ENCODE data around the gene CAMTA1.

Gene CAMTA1

GRCh38 chr1:7508052-7508933 is 723.0 kb downstream of the CAMTA1 start:
- no peaks in the 10 kb centered on the region for H3K36me3 ChIP-seq (ENCODE audit: control insufficient read depth, insufficient read depth, low read length)
- H3K4me3 ChIP-seq (ENCODE audit: extremely low read depth, insufficient read depth, low read length, poor library complexity, severe bottlenecking): no peak overlapping the region
- H3K9me3 ChIP-seq (ENCODE audit: control insufficient read depth, low read length): no peaks in the 10 kb centered on the region
- 85 to 90% methylated on average over 15 of the region's 16 CpGs for WGBS, 2 experiments (ENCODE audit: insufficient coverage in 2 of 2)
- no peak overlapping the region for H3K27ac ChIP-seq (ENCODE audit: low read depth, low read length, severe bottlenecking)
- H3K4me1 ChIP-seq (ENCODE audit: control insufficient read depth, insufficient read depth, low read length, poor library complexity, severe bottlenecking): peaks cover 26% of the 10 kb centered on the region

- no peak overlapping the region for H3K27ac ChIP-seq (ENCODE audit: low read depth, low read length, severe bottlenecking)
These were observed 723.8 kb downstream of the CAMTA1 start for GRCh38 chr1:7508934-7509519.

DNA sequence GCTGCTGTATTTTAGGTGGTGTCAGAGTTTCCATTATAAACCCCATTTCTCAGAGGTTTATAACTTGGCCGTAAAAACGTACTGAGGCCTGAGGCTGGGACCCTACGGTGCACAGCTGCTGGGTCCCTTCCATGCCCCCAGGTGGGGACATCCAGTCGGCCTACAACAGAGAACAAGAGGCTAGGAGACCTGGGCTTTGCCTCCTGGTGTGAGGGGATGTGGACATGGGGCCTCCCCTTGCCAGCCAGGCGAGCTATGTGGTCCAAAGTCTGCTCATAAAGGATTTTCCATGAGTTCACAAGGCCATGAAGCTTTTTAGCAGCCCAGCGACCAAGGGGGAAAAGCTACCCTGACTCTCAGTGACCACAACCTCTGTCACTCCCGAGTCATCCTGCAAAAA is 724.3 kb downstream of the CAMTA1 start:
- no peaks in the 10 kb centered on the region for H3K9me3 ChIP-seq (ENCODE audit: control insufficient read depth, low read length)
- H3K27ac ChIP-seq (ENCODE audit: low read depth, low read length, severe bottlenecking): no peak overlapping the region
- no peaks in the 10 kb centered on the region for H3K36me3 ChIP-seq (ENCODE audit: control insufficient read depth, insufficient read depth, low read length)
- H3K4me3 ChIP-seq (ENCODE audit: extremely low read depth, insufficient read depth, low read length, poor library complexity, severe bottlenecking): no peak overlapping the region
- 56 to 68% methylated on average over 2 to 7 of the region's 7 CpGs for WGBS, 2 experiments (ENCODE audit: insufficient coverage in 2 of 2)
- peaks cover 27% of the 10 kb centered on the region for H3K4me1 ChIP-seq (ENCODE audit: control insufficient read depth, insufficient read depth, low read length, poor library complexity, severe bottlenecking)

More at GRCh38 chr1:7508934-7509519, 723.8 kb downstream of the CAMTA1 start:
- Histone ChIP-seq H3K4me3 (ENCODE audit: extremely low read depth, insufficient read depth, low read length, poor library complexity, severe bottlenecking) (no peak overlapping the region), H3K9me3 (ENCODE audit: control insufficient read depth, low read length) (no peaks in the 10 kb centered on the region), H3K36me3 (ENCODE audit: control insufficient read depth, insufficient read depth, low read length) (no peaks in the 10 kb centered on the region), H3K4me1 (ENCODE audit: control insufficient read depth, insufficient read depth, low read length, poor library complexity, severe bottlenecking) (peaks cover 27% of the 10 kb centered on the region)
- 85 to 88% methylated on average over 8 to 9 of the region's 11 CpGs for WGBS, 2 experiments (ENCODE audit: insufficient coverage in 2 of 2)

- 94 to 96% methylated on average over 6 of the region's 7 CpGs for WGBS, 2 experiments (ENCODE audit: insufficient coverage in 2 of 2)
- H3K27ac ChIP-seq (ENCODE audit: low read depth, low read length, severe bottlenecking): no peak overlapping the region
- H3K4me3 ChIP-seq (ENCODE audit: extremely low read depth, insufficient read depth, low read length, poor library complexity, severe bottlenecking): no peak overlapping the region
- H3K36me3 ChIP-seq (ENCODE audit: control insufficient read depth, insufficient read depth, low read length): no peaks in the 10 kb centered on the region
- H3K4me1 ChIP-seq (ENCODE audit: control insufficient read depth, insufficient read depth, low read length, poor library complexity, severe bottlenecking): peaks cover 27% of the 10 kb centered on the region
- no peaks in the 10 kb centered on the region for H3K9me3 ChIP-seq (ENCODE audit: control insufficient read depth, low read length)
These were observed 725.2 kb downstream of the CAMTA1 start for GRCh38 chr1:7510389-7510931.

DNA sequence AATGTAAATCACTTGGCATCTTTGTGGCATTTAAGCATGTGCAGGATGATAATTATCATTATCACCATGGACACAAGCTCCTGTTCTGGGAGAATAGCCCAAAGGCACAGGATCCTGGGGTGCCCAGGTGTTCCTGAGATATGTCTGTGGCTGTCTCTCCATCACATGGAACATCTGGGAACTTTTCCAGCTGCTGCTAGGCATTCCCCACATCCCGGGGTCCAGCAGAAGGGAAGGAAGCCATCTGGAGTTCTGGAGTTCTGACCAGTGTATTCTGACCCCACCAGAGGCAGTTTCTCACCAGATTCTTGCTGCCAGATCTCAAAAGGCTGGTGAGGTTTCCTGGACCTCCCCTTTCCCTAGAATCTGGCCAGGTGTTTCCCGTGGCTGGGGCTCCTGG is 726.1 kb downstream of the CAMTA1 start:
- H3K4me1 ChIP-seq (ENCODE audit: control insufficient read depth, insufficient read depth, low read length, poor library complexity, severe bottlenecking): peaks cover 27% of the 10 kb centered on the region
- 84 to 85% methylated on average over 2 of the region's 2 CpGs for WGBS, 2 experiments (ENCODE audit: insufficient coverage in 2 of 2)
- no peak overlapping the region for H3K4me3 ChIP-seq (ENCODE audit: extremely low read depth, insufficient read depth, low read length, poor library complexity, severe bottlenecking)
- no peaks in the 10 kb centered on the region for H3K9me3 ChIP-seq (ENCODE audit: control insufficient read depth, low read length)
- no peaks in the 10 kb centered on the region for H3K36me3 ChIP-seq (ENCODE audit: control insufficient read depth, insufficient read depth, low read length)
- H3K27ac ChIP-seq (ENCODE audit: low read depth, low read length, severe bottlenecking): no peak overlapping the region

DNA sequence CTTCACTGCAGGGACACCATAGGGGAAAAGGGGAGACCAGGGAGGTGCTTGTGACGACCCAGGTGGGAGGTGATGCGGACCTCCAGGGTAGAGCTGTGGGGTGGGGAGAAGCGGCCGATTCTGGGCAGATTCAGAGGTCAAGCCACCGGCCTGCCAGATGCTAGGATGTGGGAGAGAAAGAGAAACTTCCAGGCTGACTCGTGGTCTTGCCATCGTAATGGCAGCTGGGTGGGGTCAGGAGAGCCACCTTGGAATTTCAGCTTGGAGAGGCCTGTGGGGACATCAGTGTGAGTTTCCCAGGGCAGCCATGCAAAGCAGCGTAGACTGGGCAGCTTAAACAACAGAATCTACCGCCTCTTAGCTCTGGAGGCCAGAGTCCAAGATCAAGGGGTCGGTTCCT is 727.8 kb downstream of the CAMTA1 start:
- 88 to 92% methylated on average over 10 of the region's 10 CpGs for WGBS, 2 experiments (ENCODE audit: insufficient coverage in 2 of 2)
- Histone ChIP-seq H3K27ac (ENCODE audit: low read depth, low read length, severe bottlenecking) (no peak overlapping the region), H3K36me3 (ENCODE audit: control insufficient read depth, insufficient read depth, low read length) (no peaks in the 10 kb centered on the region), H3K4me3 (ENCODE audit: extremely low read depth, insufficient read depth, low read length, poor library complexity, severe bottlenecking) (no peak overlapping the region), H3K9me3 (ENCODE audit: control insufficient read depth, low read length) (no peaks in the 10 kb centered on the region), H3K4me1 (ENCODE audit: control insufficient read depth, insufficient read depth, low read length, poor library complexity, severe bottlenecking) (peaks cover 27% of the 10 kb centered on the region)

GRCh38 chr1:7515175-7515574 is 729.9 kb downstream of the CAMTA1 start:
- Histone ChIP-seq H3K4me1 (ENCODE audit: control insufficient read depth, insufficient read depth, low read length, poor library complexity, severe bottlenecking) (peaks cover 11% of the 10 kb centered on the region), H3K27ac (ENCODE audit: low read depth, low read length, severe bottlenecking) (no peak overlapping the region), H3K36me3 (ENCODE audit: control insufficient read depth, insufficient read depth, low read length) (no peaks in the 10 kb centered on the region), H3K9me3 (ENCODE audit: control insufficient read depth, low read length) (no peaks in the 10 kb centered on the region), H3K4me3 (ENCODE audit: extremely low read depth, insufficient read depth, low read length, poor library complexity, severe bottlenecking) (no peak overlapping the region)
- 80 to 81% methylated on average over 4 to 5 of the region's 5 CpGs for WGBS, 2 experiments (ENCODE audit: insufficient coverage in 2 of 2)

DNA sequence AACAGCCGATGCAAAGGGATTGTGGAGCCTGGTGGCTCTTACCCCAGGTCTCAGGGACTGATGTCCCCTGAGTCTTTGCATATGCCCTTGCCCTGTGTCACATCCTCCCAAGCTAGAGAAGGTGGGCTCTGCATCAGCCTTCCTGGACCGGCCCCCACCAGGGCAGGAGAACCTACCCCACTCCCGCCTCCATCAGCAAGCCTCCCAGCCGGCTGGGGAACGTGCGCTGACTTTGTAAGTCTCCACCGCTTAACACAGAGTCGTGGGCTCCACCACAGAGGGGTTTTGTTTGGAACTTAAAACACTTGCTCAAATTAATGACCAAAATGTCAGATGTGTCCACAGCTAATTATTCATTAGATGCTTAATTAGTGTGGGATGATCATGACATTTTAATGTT is 730.6 kb downstream of the CAMTA1 start:
- peaks cover 11% of the 10 kb centered on the region for H3K4me1 ChIP-seq (ENCODE audit: control insufficient read depth, insufficient read depth, low read length, poor library complexity, severe bottlenecking)
- 93 to 96% methylated on average over 3 to 4 of the region's 8 CpGs for WGBS, 2 experiments (ENCODE audit: insufficient coverage in 2 of 2)
- no peak overlapping the region for H3K4me3 ChIP-seq (ENCODE audit: extremely low read depth, insufficient read depth, low read length, poor library complexity, severe bottlenecking)
- H3K36me3 ChIP-seq (ENCODE audit: control insufficient read depth, insufficient read depth, low read length): no peaks in the 10 kb centered on the region
- no peak overlapping the region for H3K27ac ChIP-seq (ENCODE audit: low read depth, low read length, severe bottlenecking)
- H3K9me3 ChIP-seq (ENCODE audit: control insufficient read depth, low read length): no peaks in the 10 kb centered on the region

- Histone ChIP-seq H3K36me3 (ENCODE audit: control insufficient read depth, insufficient read depth, low read length) (no peaks in the 10 kb centered on the region), H3K9me3 (ENCODE audit: control insufficient read depth, low read length) (no peaks in the 10 kb centered on the region), H3K27ac (ENCODE audit: low read depth, low read length, severe bottlenecking) (no peak overlapping the region), H3K4me3 (ENCODE audit: extremely low read depth, insufficient read depth, low read length, poor library complexity, severe bottlenecking) (no peak overlapping the region), H3K4me1 (ENCODE audit: control insufficient read depth, insufficient read depth, low read length, poor library complexity, severe bottlenecking) (peaks cover 11% of the 10 kb centered on the region)
- 24 to 29% methylated on average over 4 of the region's 4 CpGs for WGBS, 2 experiments (ENCODE audit: insufficient coverage in 2 of 2)
These were observed 731.1 kb downstream of the CAMTA1 start for GRCh38 chr1:7516341-7516740.

DNA sequence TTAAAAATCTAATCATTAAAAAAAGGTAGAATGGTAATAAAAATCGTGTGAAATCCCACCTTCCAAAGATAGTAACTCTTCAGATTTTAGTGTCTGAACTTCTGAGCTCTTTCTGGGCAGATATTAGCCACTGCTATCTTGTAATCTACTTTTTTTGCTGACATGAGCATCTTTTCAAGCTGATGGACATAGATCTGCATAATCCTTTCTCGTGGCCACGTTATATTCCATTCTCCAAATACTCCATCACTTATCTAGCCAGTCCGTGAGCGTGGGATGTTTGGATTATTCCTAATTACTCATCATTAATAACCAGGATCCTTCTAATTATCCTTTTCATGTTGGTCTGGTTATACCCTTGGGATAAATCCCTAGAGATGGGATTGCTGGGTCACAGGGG is 731.7 kb downstream of the CAMTA1 start:
- no peak overlapping the region for H3K27ac ChIP-seq (ENCODE audit: low read depth, low read length, severe bottlenecking)
- H3K9me3 ChIP-seq (ENCODE audit: control insufficient read depth, low read length): no peaks in the 10 kb centered on the region
- 79% methylated on average over 3 of the region's 5 CpGs; no CpG with 5 or more reads in 1 of the 2 experiments for whole genome bisulfite sequencing, 2 experiments (ENCODE audit: insufficient coverage in 2 of 2)
- H3K36me3 ChIP-seq (ENCODE audit: control insufficient read depth, insufficient read depth, low read length): no peaks in the 10 kb centered on the region
- no peak overlapping the region for H3K4me3 ChIP-seq (ENCODE audit: extremely low read depth, insufficient read depth, low read length, poor library complexity, severe bottlenecking)
- H3K4me1 ChIP-seq (ENCODE audit: control insufficient read depth, insufficient read depth, low read length, poor library complexity, severe bottlenecking): peaks cover 11% of the 10 kb centered on the region
